LoVo (cell line): ENCODE results near the gene RPRML.
"Not testable (repeated sequence)": the region's sequence is repeated elsewhere in the genome, so short reads cannot be mapped to it uniquely, and the experiment has no call there.

Source experiments
- DNase-seq: peaks from one replicate; pipeline ENCODE4 v3.0.0-alpha.2; 2016; ENCODE audit warnings: low spot score

Gene RPRML

DNA sequence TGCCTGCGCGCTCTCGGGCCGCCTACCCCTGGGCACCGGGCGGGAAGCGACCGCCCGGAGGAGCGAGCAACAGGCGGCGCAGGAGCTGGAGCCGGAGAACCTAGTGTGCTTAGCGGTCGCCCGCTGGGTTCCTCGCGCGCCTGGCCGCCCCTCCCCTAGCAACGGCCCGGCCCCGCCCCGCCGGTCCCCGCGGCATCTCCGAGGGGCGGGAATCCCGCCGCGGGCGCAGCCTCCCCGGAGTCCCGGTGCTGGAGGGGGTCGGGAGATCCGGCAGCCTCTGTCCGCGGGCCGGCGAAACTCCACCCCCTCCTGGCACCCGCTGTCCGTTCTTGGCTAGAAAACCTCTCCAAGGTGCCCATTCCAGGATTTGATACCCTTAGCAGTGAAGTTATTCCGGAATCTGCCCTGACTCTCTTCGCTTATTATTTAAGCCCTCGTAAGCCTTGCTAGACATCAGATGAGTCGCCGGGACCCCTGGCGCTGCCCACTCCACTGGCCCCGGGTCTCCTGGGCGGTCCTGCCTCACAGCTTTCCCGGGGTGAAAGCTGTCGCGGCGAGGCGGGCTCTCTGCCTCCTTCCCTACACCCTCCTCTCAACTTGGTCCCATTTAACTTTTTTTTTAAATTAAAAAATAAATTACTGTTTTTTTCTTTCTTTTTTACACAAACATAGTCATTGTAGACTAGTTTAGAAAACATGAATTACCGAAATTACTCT, at the start of gene RPRML:
Gene RPRML, minus strand, starts transcription at position 107 of the 717 bp plus-strand sequence. CDS start 246 bp downstream, outside the sequence.
- DNase-seq = peak; percentile 33

DNA sequence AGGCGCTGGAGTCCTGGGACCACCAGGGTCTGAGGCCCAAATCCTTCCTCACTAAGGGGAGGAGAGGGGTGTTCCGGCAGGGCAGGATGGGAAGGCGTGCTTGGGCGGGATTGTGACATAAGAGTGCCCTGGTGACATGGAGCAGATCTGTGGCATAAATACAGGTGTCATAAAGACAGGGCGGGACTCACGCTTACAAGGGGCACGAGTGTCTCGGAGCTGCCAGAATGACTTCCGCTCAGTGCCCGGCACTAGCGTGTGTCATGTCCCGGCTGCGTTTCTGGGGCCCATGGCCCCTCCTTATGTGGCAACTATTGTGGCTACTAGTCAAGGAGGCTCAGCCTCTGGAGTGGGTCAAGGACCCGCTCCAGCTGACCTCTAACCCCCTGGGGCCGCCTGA, 37.9 kb upstream of the RPRML start:
- DNase-seq = not testable (repeated sequence)

DNA sequence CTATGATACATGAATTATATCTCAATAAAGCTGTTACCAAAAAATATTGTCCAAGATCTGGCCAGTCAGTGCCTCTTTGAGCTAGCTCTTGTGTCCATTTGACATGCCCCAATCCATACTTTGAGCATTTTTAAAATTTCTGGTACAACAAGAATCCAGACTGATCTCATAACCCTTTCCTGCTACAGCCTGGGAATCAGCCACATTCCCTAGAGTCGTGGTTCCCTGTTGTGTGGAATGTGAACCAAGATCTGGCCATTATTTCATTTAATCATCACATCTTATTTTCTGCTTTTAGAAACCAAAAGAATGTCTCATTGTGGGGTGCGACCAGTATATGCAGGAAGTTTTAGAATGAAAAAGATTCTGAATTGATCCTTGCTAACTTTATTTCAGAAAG, 34.3 kb upstream of the RPRML start:
- DNase-seq = no peak

DNA sequence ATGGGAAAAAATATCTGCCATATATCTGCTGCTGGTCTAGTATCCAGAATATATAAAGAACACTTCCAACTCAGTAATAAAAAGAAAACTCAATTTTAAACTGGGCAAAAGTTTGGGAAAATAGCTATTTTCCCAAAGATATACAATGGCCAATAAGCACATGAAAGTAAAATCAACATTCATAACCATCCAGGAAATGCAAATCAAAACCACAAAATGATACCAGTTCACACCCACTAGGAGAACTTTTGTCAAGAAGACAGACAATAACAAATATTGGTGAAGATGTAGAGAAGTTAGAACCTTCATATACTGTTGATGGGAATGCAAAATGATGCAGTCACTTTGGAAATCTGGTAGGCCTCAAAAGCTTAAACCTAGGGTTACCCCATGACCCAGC, 33.4 kb upstream of the RPRML start:
- DNase-seq = no peak

DNA sequence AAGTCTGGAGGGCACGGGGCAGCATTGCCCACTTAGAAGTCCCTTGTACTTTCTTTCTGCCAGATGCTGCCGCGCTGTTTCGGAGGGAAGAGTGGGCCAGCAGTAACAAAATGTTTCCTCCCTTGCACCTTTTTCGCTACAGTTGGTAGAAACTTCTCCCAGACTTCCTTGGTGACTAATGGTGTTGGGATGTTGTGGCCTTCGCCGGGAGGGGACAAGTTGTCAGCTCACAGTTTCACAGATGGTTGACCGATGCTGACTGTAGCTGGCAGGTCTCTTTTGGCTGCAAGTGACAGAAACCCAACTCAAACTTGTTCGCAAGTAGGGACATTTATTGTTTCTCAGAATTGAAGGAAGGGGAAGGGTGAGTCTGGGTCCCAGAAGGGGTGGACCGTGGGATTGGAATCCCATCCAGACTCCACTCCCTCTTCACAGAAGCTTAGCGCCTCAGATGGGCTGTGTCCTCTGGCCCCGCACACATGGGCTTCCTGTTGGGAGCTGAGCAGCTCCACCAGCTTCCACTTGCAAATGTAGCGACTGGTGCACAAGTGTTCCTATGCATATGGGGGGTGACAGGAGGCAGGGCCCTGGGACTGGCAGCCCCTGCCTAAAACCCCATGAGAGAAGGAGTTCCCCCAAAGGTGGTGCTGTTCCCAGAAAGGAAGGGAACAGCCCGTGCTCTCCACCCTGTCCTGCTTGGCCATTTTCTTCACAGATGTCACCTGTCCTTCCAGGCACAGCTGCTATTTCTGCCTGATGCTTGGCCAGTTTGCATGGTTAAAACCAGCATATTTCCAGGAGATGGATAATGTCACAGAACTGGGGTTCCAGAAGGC, 30.9 kb upstream of the RPRML start:
- no peak for DNase-seq

DNA sequence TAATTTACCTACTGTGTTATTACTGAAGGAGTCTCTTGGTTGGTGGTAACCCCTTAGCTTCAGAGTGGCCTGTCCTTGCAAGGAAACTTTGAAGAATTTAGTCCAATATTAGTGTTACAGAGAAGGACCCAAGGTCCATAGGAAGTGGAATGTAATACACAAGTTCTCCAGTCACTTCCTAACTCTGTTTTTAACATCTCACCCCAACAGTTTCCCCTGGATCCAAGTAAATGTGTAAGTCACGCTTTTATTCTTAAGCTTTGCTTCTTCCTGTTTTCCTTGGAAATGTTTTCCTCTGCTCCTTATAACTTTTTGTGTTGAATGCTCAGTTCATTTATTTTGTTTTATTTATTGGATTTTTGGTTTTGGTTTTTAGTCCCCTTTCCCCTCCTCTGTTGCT, 25.9 kb upstream of the RPRML start:
- no peak for DNase-seq

DNA sequence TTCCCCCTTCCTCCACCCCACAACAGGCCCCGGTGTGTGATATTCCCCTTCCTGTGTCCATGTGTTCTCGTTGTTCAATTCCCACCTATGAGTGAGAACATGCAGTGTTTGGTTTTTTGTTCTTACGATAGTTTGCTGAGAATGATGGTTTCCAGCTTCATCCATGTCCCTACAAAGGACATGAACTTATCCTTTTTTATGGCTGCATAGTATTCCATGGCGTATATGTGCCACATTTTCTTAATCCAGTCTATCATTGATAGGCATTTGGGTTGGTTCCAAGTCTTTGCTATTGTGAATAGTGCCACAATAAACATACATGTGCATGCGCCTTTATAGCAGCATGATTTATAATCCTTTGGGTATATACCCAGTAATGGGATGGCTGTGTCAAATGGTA, 24.8 kb upstream of the RPRML start:
- not testable (repeated sequence) for DNase-seq

DNA sequence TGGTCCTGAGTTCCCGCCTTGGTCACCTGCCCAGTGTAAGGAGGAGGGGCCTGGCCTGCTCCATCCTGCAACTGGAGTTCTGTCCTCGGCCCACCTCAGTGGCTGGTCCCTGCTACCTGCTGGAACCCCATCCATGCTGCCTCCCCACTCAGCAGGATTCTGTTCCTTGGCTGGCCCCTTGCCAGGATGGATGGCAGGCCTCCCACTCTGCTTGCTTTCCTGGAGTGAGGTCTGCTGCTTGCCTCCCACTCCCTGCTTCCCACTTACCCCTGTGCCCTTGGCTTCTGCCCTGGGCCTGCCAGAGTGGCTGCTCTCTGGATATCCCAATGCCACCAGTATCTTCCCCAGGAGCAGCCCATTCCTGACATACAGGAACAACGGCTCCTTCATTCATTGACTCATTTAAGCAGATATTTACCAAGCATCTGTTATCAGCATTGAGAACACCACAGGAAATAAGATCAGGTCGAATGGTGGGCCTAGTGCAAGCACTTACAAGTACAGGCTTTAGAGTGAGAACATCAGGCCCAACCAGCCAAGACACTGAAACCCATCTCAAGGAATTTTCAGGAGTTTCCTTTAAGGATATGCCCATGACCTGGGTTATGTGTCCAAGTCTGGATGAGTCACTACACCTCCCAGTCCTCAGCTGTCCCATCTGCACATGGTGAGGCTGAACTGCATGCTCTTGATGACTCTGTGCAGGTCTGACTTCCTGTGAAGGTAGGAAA, 17.0 kb upstream of the RPRML start:
- no peak for DNase-seq

DNA sequence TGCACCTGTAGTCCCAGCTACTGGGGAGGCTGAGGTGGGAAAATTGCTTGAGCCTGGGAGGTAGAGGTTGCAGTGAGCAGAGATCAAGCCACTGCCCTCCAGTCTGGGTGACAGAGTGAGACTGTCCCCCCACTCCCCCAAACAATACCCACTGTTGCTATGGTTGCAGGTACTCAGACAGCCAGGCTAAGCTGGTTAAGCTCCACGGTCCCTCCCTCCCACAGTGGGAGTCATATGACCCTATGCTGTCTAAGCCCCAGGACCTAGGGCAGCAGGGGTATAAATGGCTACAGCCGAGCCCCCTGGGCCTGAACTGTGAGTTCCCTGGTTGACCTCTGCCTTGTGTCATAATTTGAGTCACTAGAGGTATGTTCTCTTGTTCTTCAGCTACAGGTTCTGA, 15.9 kb upstream of the RPRML start:
- no peak for DNase-seq

DNA sequence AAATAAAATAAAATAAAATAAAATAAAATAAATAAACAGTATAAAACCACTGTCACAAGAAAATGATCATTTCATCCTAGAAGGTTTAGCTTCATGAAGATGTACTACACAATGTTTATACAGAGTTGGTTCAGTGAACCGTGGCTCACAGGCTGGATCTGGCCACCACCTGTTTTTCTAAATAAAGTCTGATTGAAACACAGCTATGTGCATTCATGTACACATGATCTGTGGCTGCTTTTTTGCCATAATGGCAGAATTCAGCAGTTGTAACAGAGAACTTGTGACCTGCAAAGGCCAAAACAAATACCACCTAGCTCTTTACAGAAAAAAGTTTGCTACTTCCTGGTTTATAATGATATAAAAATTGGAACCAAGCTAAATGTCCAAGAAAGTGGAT, 12.6 kb upstream of the RPRML start:
- no peak for DNase-seq

DNA sequence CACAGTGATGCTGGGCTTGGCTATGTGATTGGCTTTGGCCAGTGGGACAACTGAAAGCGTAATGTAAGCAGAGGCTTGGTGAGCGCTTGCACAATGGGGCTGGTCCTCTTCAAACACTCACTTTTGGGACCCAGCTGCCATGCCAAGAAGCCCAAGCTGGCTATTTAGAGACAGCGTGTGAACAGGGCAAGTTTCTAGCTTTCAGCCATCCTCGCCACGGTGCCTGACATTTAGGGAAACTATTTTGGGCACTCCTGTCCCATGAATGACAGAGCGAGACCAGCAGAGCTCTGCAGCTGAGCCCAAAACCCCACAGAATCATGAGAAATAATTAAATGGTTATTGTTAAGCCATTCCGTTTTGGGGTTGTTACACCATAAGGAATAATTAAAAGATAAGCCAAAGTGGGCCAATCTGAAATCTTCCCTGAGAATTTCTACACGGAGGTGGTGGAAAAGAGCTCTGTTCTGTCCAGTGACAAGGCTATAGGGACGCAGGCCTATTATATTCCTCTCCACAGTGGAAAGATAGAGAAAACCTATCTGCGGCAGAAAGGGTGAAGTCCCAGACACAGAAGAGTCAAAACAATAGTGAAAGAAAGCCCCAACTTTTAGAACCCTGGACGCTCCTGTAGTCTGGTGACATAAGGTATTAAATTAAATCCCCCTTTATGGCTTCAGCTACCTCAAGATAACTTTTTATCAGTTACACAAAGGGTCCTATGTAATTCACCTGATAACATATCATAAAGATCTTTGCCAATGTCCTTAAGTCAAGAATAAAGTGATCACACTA, 10.8 kb upstream of the RPRML start:
- DNase-seq = no peak

DNA sequence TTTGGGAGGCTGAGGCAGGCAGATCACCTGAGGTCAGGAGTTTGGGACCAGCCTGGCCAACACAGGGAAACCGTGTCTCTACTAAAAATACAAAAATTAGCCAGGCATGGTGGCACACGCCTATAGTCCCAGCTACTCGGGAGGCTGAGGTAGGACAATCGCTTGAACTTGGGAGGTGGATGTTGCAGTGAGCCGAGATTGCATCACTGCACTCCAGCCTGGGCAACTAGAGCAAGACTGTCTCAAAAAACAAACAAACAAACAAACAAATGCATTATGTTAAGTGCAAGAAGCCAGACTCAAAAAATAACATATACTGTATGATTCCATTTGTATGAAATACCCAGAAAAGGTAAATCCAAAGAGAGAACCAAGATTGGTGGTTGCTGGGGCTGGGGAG, 8.9 kb upstream of the RPRML start:
- DNase-seq = not testable (repeated sequence)

DNA sequence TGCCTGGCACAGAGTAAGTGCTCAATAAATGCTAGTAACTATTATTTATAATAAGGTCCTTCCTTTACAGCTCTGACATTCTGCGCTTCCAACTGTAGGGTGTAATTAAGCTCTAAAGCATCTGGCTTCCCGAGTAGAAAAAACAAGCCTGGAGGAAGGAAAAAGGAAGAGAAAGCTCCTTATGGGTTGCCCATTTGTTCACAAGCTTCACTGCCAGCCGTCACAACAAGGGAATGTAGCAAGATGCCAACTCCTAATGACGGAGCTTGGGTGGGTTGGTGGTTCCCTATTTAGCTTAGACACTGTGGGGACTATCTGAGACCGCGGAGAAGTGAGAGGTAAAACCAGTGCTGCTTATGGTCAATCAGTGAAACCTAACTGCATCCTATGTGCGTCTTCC, 7.3 kb upstream of the RPRML start:
- DNase-seq = no peak

DNA sequence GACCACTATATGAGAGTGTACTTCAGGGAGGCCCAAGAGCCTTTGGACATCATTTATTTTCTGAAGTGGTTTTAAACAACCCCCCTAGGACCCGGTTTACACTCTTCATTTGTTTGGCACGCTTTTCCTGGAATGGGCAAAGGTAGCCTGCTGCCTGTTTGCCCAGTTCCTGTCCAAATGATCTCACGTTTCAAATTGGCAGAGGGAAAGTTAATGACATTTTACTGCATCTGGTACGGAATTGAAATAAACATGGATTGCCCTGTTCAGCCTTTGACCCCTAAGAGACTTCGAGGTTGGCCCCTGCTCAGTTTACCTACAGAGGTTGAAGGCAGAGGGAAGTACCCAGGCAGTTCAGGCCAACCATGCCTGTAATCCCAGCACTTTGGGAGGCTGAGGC, 5.8 kb upstream of the RPRML start:
- DNase-seq = no peak

DNA sequence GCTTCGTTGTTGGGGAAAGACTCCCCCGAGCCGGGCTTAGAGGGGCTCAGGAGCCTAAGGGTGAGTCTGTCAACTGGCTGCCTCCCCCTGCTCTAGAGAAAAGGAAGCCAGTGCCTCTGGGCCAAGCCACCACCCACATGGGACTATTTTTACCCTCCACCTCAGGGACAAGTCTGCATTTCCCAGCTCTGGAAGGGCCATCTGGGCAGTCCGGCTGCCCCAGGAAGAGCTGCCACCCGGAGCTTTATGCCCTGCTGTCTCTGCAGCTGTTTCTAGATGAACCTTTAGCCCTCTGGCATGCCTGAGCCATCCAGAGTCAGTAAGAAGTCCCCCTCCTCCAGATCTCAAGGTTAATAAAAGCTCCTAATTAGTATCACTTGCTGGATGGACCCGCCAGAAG, 5.3 kb upstream of the RPRML start:
- no peak for DNase-seq

DNA sequence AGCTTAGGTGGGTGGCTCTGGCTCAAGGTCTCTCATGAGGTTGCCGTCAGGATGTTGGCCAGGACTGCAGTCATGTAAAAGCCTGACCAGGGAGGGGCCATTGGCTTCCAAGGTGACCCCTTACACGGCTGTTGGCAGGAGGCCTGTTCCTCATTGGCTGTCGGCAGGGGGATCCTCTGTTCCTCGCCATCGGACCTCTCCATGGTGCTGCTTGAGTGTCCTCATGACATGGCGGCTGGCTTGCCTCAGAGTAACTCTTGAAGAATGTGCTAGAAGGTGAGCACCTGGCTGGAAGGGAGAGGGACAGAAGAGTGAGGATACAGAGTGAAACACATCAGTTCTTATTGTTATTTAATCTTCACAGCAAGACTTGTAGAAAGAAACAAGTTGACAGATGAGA, 4.7 kb upstream of the RPRML start:
- no peak for DNase-seq

DNA sequence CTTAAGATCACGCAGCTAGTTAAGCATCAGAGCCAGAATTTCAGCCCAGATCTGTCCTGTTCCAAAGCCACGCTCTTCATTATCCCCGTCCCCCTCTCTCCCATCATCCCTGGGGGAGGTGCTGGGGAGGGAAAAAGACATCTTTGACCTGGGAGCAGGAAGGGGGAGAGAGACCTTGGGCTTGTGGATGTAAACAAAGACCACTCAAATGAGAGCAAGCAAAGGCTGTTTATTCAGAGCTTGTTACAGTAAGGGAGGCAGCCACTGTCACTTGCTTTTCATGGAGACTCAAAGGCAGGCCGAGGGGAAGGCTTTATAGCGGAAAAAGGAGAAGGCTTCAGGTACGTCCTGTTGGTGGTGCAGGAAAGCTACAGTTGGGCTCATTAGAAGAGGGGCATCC, 3.5 kb upstream of the RPRML start:
- DNase-seq = no peak

DNA sequence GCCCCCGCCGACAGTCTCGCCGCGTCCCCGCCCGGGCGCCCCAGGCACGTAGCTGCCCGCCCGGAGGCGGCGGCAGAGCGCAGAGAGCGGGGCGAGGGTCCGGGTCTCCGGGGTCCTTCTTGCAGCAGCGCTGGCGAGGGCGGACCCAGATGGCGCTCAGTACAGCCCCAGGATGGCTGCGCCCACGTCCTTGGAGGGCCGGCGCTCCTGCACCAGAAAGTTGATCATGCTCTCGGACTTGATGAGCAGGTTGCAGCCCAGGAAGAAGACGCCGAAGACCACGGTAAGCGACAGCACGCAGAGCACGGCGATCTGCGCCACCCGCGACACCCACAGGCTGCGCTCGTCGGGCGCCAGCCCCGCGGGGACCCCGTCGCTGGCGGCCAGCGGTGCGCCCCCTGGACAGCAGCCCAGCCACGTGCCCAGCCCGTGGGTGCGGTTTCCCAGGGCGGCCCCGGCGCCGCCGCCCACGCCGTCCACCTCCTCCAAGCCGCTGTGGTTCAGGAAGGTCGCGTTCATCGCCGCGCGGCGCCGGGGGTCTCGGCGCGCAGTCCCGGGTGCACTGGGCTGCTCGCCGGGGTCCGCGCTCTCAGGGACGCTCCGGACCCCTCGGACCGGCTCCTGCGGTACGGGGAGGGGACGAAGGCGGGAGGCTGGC, 435 bp downstream of the RPRML start:
- no peak for DNase-seq

DNA sequence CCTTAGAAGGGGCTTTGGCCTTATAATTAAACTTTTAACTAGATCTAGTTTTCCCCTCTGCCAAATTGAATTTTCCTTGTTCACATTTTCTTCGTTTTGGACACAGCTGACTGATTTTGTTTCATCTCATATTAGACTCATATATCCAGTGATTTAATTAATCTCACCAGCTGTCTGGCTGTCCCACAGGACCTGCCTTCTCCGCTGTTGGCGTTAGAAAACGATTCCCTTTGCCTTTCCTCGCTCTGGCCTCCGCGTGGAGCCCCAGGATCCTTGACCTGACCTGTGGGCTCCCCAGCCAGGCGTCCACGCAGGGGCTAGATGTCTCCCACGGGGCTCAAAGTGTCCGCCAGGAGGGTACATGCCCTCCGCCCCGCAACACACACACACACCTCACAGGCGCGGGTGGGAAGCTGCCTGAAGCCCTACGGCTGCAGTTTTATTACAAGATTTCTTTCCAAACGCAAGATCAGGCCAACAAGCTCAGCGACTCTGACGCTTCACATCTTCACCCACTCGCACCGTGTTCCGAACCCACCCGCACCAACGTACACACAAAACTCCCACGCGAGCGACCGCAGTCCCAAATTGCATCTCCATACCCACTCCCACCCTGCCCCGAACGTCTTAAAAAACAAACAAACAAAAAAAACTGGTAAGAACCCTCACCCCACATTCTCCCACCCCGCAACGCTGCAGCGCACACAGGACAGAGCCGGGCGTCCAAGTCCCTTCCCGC, 1.1 kb downstream of the RPRML start:
- DNase-seq = no peak

DNA sequence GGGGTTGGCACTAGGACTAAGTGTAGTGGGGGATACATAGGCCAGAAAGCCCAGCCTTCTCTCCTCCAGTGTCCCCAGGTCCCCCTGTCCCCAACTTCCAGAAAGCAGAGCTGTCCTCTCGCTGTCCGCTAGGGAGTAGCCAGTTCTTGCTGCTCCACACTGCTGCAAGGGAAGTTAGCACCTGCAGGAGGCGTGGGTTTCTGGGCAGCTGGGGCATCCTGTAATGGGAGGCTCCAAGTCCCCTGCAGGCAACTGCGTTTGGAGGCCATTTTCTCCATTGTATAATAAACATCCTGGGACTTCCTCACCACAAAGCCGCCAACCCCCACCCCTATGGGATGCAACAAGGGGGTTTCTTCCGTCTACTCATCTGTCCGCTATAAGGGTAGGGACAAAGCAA, 1.7 kb downstream of the RPRML start:
- DNase-seq = no peak
